CD4-positive, alpha-beta T cell treated with Interleukin-4 for 4 hours (primary cell): ENCODE data around the gene ATAD1.
"Not testable (repeated sequence)": the region's sequence is repeated elsewhere in the genome, so short reads cannot be mapped to it uniquely, and the experiment has no call there.

Experiments used
- DNase-seq: peaks from one replicate; pipeline ENCODE4 v3.0.0-alpha.2; 2020

ATAD1 gene

GRCh38 chr10:87750817-87751216 lies 67.2 kb downstream of the ATAD1 start:
- no peak for DNase-seq

- no peak for DNase-seq
These were observed 67.9 kb downstream of the ATAD1 start for GRCh38 chr10:87750001-87750671.

GRCh38 chr10:87748244-87748643 lies 69.8 kb downstream of the ATAD1 start:
- not testable (repeated sequence) for DNase-seq

- DNase-seq: no peak
These were observed 71.1 kb downstream of the ATAD1 start for GRCh38 chr10:87746911-87747310.

- DNase-seq: no peak
These were observed 73.4 kb downstream of the ATAD1 start for GRCh38 chr10:87744606-87745005.

GRCh38 chr10:87742992-87743610 lies 74.9 kb downstream of the ATAD1 start:
- DNase-seq: not testable (repeated sequence)

- DNase-seq: no peak
These were observed 77.8 kb downstream of the ATAD1 start for GRCh38 chr10:87740254-87740655.

- no peak for DNase-seq
These were observed 78.3 kb downstream of the ATAD1 start for GRCh38 chr10:87739703-87740102.

- not testable (repeated sequence) for DNase-seq
These were observed 79.8 kb downstream of the ATAD1 start for GRCh38 chr10:87738253-87738652.

- DNase-seq: peak; percentile 17
These were observed 82.8 kb downstream of the ATAD1 start for GRCh38 chr10:87734987-87735827.

- DNase-seq: no peak
These were observed 84.9 kb downstream of the ATAD1 start for GRCh38 chr10:87733081-87733480.

- no peak for DNase-seq
These were observed 88.1 kb downstream of the ATAD1 start for GRCh38 chr10:87729940-87730339.

GRCh38 chr10:87724789-87725188 lies 93.2 kb downstream of the ATAD1 start:
- DNase-seq: no peak

GRCh38 chr10:87723500-87723899 lies 94.5 kb downstream of the ATAD1 start:
- no peak for DNase-seq

- no peak for DNase-seq
These were observed 95.3 kb downstream of the ATAD1 start for GRCh38 chr10:87722716-87723115.

- DNase-seq: no peak
These were observed 96.2 kb downstream of the ATAD1 start for GRCh38 chr10:87721781-87722180.

GRCh38 chr10:87720665-87721064 lies 97.4 kb downstream of the ATAD1 start:
- no peak for DNase-seq

- no peak for DNase-seq
These were observed 101.7 kb downstream of the ATAD1 start for GRCh38 chr10:87716348-87716670.

- DNase-seq: no peak
These were observed 102.3 kb downstream of the ATAD1 start for GRCh38 chr10:87715552-87716347.

- no peak for DNase-seq
These were observed 104.3 kb downstream of the ATAD1 start for GRCh38 chr10:87713707-87714106.

- DNase-seq: no peak
These were observed 105.0 kb downstream of the ATAD1 start for GRCh38 chr10:87712913-87713616.

- no peak for DNase-seq
These were observed 110.8 kb downstream of the ATAD1 start for GRCh38 chr10:87707254-87707653.

- DNase-seq: no peak
These were observed 111.3 kb downstream of the ATAD1 start for GRCh38 chr10:87706731-87707130.
